ENCODE measurements around the gene LAMTOR2. TPM values are rescaled to one million over a fixed set of nuclear protein-coding genes. Genes with fewer than 3 reads are reported as not detected.

Gene LAMTOR2
- total and polyA plus RNA-seq, 9 of the 15 experiments (the other 6 are each of a cell fraction or from before 2014, with no cell fraction given) = 39.0 to 161 (median 74.6) TPM

GRCh38 chr1:156024801-156025200 lies 29.8 kb upstream of the LAMTOR2 start (continued):
- TF ChIP-seq ETV1 (tag; conservative IDR thresholded peaks at IDR 0.05; ENCODE audit: low read depth) (no peak), SUPT5H (IDR thresholded peaks at IDR 0.05) (no peak), ZNF518B (CRISPR knock-in tag; IDR thresholded peaks at IDR 0.05) (no peak)

GRCh38 chr1:156025876-156026275 lies 28.7 kb upstream of the LAMTOR2 start:
- in situ Hi-C loops (cut with MboI) (no loop called here), intact Hi-C loops (cut with micrococcal nuclease) (loop anchor here (5.0 kb wide), 1 partner anchor 41 kb away; no protein-coding TSS in a partner anchor)
- Histone ChIP-seq H3K4me1 (replicated peaks in 1 of 2; ENCODE audit: control insufficient read depth in 2 of 2, insufficient read depth in 2 of 2, low read length in 2 of 2) (peaks cover 4 to 6% of the 10 kb centered on the region in 2 experiments; a peak in 3 of 5 replicates), H2AFZ (ENCODE audit: low read depth, low read length) (peak overlapping the region; percentile 79), H3K27me3 (ENCODE audit: control insufficient read depth in 2 of 2, insufficient read depth in 2 of 2, low read length in 2 of 2) (no peaks in the 10 kb centered on the region), H3K9me1 (ENCODE audit: control insufficient read depth, insufficient read depth, low read length) (no peaks in the 10 kb centered on the region), H3K27ac (ENCODE audit: extremely low read depth, low read depth, low read length) (no peak overlapping the region), H3K4me2 (ENCODE audit: insufficient read depth, low read length) (peak overlapping the region; percentile 57), H3K36me3 (ENCODE audit: control insufficient read depth, insufficient read depth, low read length) (no peaks in the 10 kb centered on the region), H4K20me1 (replicated peaks; ENCODE audit: control insufficient read depth, insufficient read depth, low read length) (no peaks in the 10 kb centered on the region), H3K9me3 (replicated peaks; ENCODE audit: control insufficient read depth, insufficient read depth, low read depth, low read length) (no peaks in the 10 kb centered on the region), H3K79me2 (ENCODE audit: control insufficient read depth, insufficient read depth, low read length) (no peaks in the 10 kb centered on the region), H3K4me3 (no peak overlapping the region), H3K9ac (ENCODE audit: insufficient read depth in 1 of 2, low read depth in 2 of 2, low read length in 2 of 2) (peak overlapping the region in 1 of 2 experiments; percentile 83; a peak in 1 of 4 replicates)
- WGBS (ENCODE audit: insufficient coverage, low coverage, missing lambda C conversion rate) = 4% methylated on average over 9 of the region's 9 CpGs
- POLR2A ChIA-PET = interaction anchor here (0.7 to 1.2 kb wide), 3 partner anchors 18 to 91 kb away, joined by 3 to 4 read pairs (median 3); partner anchors contain the start of gene KHDC4
- DNase-seq (ENCODE audit: extremely low read depth in 1 of 4, low spot score in 3 of 4) (peak; percentile 47 to 73 (median 64)), ATAC-seq (peak; percentile 99), FAIRE-seq (peak; percentile 70)
- CTCF ChIA-PET (ENCODE audit: low intra/inter-chr PET ratio) = interaction anchor here (0.6 to 0.7 kb wide), 2 partner anchors 40 to 293 kb away, joined by 3 to 5 read pairs; no protein-coding TSS in a partner anchor
- no TSS peak for BruUV-seq (replicated peaks)
- TF ChIP-seq TAL1 (IDR thresholded peaks at IDR 0.05) = no peak
- TF ChIP-seq, protein P1, sequence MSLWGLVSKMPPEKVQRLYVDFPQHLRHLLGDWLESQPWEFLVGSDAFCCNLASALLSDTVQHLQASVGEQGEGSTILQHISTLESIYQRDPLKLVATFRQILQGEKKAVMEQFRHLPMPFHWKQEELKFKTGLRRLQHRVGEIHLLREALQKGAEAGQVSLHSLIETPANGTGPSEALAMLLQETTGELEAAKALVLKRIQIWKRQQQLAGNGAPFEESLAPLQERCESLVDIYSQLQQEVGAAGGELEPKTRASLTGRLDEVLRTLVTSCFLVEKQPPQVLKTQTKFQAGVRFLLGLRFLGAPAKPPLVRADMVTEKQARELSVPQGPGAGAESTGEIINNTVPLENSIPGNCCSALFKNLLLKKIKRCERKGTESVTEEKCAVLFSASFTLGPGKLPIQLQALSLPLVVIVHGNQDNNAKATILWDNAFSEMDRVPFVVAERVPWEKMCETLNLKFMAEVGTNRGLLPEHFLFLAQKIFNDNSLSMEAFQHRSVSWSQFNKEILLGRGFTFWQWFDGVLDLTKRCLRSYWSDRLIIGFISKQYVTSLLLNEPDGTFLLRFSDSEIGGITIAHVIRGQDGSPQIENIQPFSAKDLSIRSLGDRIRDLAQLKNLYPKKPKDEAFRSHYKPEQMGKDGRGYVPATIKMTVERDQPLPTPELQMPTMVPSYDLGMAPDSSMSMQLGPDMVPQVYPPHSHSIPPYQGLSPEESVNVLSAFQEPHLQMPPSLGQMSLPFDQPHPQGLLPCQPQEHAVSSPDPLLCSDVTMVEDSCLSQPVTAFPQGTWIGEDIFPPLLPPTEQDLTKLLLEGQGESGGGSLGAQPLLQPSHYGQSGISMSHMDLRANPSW (CRISPR knock-in tag; IDR thresholded peaks at IDR 0.05) = no peak
- TF ChIP-seq ATF6 (CRISPR knock-in tag; IDR thresholded peaks at IDR 0.05) = no peak
- TF ChIP-seq ZNF24 (IDR thresholded peaks at IDR 0.05) = 0 out of 2 replicates have a peak, but pooled peaks have one; percentile 9
- no peak for TF ChIP-seq ESRRB (CRISPR knock-in tag; IDR thresholded peaks at IDR 0.05; ENCODE audit: borderline replicate concordance)
- TF ChIP-seq WHSC1 (IDR thresholded peaks at IDR 0.05; ENCODE audit: low read length) = no peak
- TF ChIP-seq CBX8 (IDR thresholded peaks at IDR 0.05; ENCODE audit: borderline replicate concordance, extremely low read depth, low read depth, low read length, poor library complexity, severe bottlenecking) = no peak
- no peak for TF ChIP-seq ZNF23 (CRISPR knock-in tag; IDR thresholded peaks at IDR 0.05)
- no peak for TF ChIP-seq ZNF3 (CRISPR knock-in tag; IDR thresholded peaks at IDR 0.05)
